ENCODE measurements around the gene NADSYN1.

The NADSYN1 gene

DNA sequence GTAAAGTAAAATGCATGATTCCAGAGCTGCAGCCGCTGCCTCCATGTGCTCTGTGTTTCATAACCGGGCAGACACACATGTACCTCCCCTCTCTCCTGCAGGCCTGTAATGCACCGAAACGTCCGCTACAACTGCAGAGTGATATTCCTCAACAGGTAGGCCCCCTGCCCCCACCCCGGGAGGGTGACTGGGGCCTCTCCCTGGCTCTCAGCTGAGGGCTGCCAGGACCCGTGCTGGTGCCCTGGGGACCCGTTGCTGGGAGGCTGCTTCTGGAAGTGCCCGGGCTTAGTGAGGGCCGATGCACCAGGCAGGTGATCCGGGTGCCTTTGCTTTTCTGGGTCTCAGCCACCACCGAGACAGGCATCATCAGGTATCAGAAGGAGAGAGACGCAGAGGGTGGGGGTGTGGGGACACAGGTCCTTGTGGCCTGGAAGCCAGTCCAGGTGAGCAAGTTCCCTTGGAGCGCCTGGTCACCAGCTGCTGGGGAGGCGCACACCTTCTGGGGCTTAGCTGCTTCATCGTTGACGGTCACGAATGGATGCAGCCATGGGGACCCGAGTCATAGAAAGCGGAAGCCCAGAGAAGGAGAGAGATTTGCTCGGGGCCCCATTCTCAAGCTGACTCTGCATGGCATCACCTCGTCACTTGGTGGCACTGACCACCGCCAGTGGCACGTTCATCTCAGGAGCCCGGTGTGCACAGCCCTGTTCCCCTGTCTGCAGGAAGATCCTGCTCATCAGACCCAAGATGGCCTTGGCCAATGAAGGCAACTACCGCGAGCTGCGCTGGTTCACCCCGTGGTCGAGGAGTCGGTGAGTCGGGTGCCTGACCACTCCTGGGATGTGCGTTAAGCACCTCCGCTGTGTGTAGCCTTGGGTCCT, 10.6 kb downstream of the NADSYN1 start:
- no peak for TF ChIP-seq CTCF (IDR thresholded peaks at IDR 0.05; ENCODE audit: insufficient read depth, low read length, poor library complexity, severe bottlenecking)
- Histone ChIP-seq H3K36me3 (ENCODE audit: control insufficient read depth, insufficient read depth, low read length) (peaks cover 33% of the 10 kb centered on the region), H3K27me3 (replicated peaks; ENCODE audit: control insufficient read depth, insufficient read depth, low read length) (no peaks in the 10 kb centered on the region), H3K4me3 (replicated peaks; ENCODE audit: low read depth, low read length) (no peak overlapping the region)
- DNase-seq (ENCODE audit: extremely low read depth, insufficient read length) = no peak

GRCh38 chr11:71465054-71465453, 12.1 kb downstream of the NADSYN1 start:
- peaks cover 29% of the 10 kb centered on the region for H3K36me3 ChIP-seq (ENCODE audit: control insufficient read depth, insufficient read depth, low read length)
- no peak for TF ChIP-seq CTCF (IDR thresholded peaks at IDR 0.05; ENCODE audit: insufficient read depth, low read length, poor library complexity, severe bottlenecking)
- no peak for DNase-seq (ENCODE audit: extremely low read depth, insufficient read length)
- H3K27me3 ChIP-seq (replicated peaks; ENCODE audit: control insufficient read depth, insufficient read depth, low read length) = no peaks in the 10 kb centered on the region
- no peak overlapping the region for H3K4me3 ChIP-seq (replicated peaks; ENCODE audit: low read depth, low read length)

GRCh38 chr11:71466358-71466757, 13.4 kb downstream of the NADSYN1 start:
- no peaks in the 10 kb centered on the region for H3K27me3 ChIP-seq (replicated peaks; ENCODE audit: control insufficient read depth, insufficient read depth, low read length)
- H3K36me3 ChIP-seq (ENCODE audit: control insufficient read depth, insufficient read depth, low read length) = peaks cover 28% of the 10 kb centered on the region
- DNase-seq (ENCODE audit: extremely low read depth, insufficient read length) = no peak
- H3K4me3 ChIP-seq (replicated peaks; ENCODE audit: low read depth, low read length) = no peak overlapping the region
- TF ChIP-seq CTCF (IDR thresholded peaks at IDR 0.05; ENCODE audit: insufficient read depth, low read length, poor library complexity, severe bottlenecking) = no peak

DNA sequence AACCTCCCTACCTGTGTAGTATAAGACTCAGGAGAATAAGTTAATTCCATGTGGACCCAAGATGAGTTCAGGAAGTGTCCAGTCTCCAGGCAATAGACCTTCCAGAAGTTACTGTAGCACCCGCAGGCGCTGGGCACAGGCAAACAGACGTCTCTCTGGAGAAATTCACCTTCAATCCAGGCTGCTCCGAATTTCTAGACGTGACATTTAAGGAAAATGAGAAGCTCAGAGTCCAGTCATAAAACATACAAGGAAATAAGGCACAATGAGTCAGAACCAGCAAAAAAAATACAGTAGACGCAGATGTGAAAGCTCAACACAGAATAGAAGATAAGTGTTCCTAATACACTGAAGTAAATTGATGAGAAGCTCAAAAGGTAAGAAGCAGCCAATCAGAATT, 14.2 kb downstream of the NADSYN1 start:
- no peak for TF ChIP-seq CTCF (IDR thresholded peaks at IDR 0.05; ENCODE audit: insufficient read depth, low read length, poor library complexity, severe bottlenecking)
- no peak for DNase-seq (ENCODE audit: extremely low read depth, insufficient read length)
- Histone ChIP-seq H3K4me3 (replicated peaks; ENCODE audit: low read depth, low read length) (no peak overlapping the region), H3K27me3 (replicated peaks; ENCODE audit: control insufficient read depth, insufficient read depth, low read length) (no peaks in the 10 kb centered on the region), H3K36me3 (ENCODE audit: control insufficient read depth, insufficient read depth, low read length) (peaks cover 24% of the 10 kb centered on the region)

GRCh38 chr11:71470946-71471345, 17.9 kb downstream of the NADSYN1 start:
- TF ChIP-seq CTCF (IDR thresholded peaks at IDR 0.05; ENCODE audit: insufficient read depth, low read length, poor library complexity, severe bottlenecking) = no peak
- no peak for DNase-seq (ENCODE audit: extremely low read depth, insufficient read length)
- no peaks in the 10 kb centered on the region for H3K27me3 ChIP-seq (replicated peaks; ENCODE audit: control insufficient read depth, insufficient read depth, low read length)
- H3K36me3 ChIP-seq (ENCODE audit: control insufficient read depth, insufficient read depth, low read length) = peaks cover 39% of the 10 kb centered on the region
- H3K4me3 ChIP-seq (replicated peaks; ENCODE audit: low read depth, low read length) = no peak overlapping the region

Data from GM06990 (cell line).